IMR-90 (cell line): ENCODE measurements around the gene TMED8. TPM values are rescaled to one million over a fixed set of nuclear protein-coding genes. Genes with fewer than 3 reads are reported as not detected.

Experiments
- ATAC-seq: fragments of 200-7000 bp; cut with Tn5 transposase; 2 replicates; pipeline ENCODE4 v1.9.1; 2020; ENCODE audit warnings: low read depth, mild to moderate bottlenecking, moderate library complexity
- BruUV-seq: library from RNA; stranded (reverse); fragments of 400-500 nt; replicated peaks from 2 replicates; lab custom pipeline; 2021; lab: Mats Ljungman, UMichigan
- CTCF ChIA-PET: fragments of 300-600 bp; formaldehyde crosslinking; extraction: SDS; loops from one replicate; lab custom pipeline; 2021; ENCODE audit warnings: antibody characterized with exemption; lab: Yijun Ruan, JAX
- POLR2A ChIA-PET: fragments of 300-600 bp; sonication (Branson Sonifier 250); formaldehyde crosslinking; loops from one replicate; lab custom pipeline; 2022; ENCODE audit warnings: antibody characterized with exemption; ENCODE audit not compliant: unreplicated experiment; lab: Charles Lee
- DNase-seq: peaks from one replicate; pipeline ENCODE4 v3.0.0; 2013
- H2AFZ ChIP-seq: replicated peaks from 2 replicates; pipeline ENCODE3; 2013; ENCODE audit warnings: low read length, mild to moderate bottlenecking; ENCODE audit not compliant: poor library complexity
- H2AK5ac ChIP-seq: 2 replicates; pipeline ENCODE4 v1.6.1; 2013; ENCODE audit warnings: low read depth, low read length, inconsistent platforms
- H2AK9ac ChIP-seq: replicated peaks from 2 replicates; pipeline ENCODE3; 2013; ENCODE audit warnings: mild to moderate bottlenecking, low read depth, low read length, moderate library complexity; ENCODE audit not compliant: poor library complexity
- H2BK120ac ChIP-seq: 2 replicates; pipeline ENCODE4 v1.6.1; 2013; ENCODE audit warnings: low read depth, low read length, inconsistent platforms
- H2BK15ac ChIP-seq: 3 replicates; pipeline ENCODE4 v1.6.1; 2013; ENCODE audit warnings: low read depth, low read length, inconsistent platforms
- H2BK20ac ChIP-seq: 2 replicates; pipeline ENCODE4 v1.6.1; 2013; ENCODE audit warnings: low read depth, mild to moderate bottlenecking, inconsistent platforms, low read length, moderate library complexity
- H2BK5ac ChIP-seq: 2 replicates; pipeline ENCODE4 v1.6.1; 2013; ENCODE audit warnings: mild to moderate bottlenecking, low read depth, low read length, inconsistent platforms; ENCODE audit not compliant: poor library complexity, severe bottlenecking
- H3K14ac ChIP-seq: replicated peaks from 2 replicates; pipeline ENCODE4 v1.6.1; 2013; ENCODE audit warnings: low read depth, low read length, inconsistent platforms
- H3K18ac ChIP-seq: 2 replicates; pipeline ENCODE4 v1.6.1; 2013; ENCODE audit warnings: low read depth, low read length, control low read depth
- H3K23ac ChIP-seq: 2 replicates; pipeline ENCODE4 v1.6.1; 2013; ENCODE audit warnings: low read depth, low read length, inconsistent platforms
- H3K27ac ChIP-seq: 2 replicates; pipeline ENCODE4 v1.5.1; 2013; ENCODE audit warnings: mild to moderate bottlenecking, control low read depth, low read length; ENCODE audit not compliant: insufficient read depth
- H3K27me3 ChIP-seq: 2 replicates; pipeline ENCODE4 v1.6.1; 2013; ENCODE audit warnings: low read length; ENCODE audit not compliant: control insufficient read depth, insufficient read depth
- H3K36me3 ChIP-seq: 2 replicates; pipeline ENCODE4 v1.6.1; 2013; ENCODE audit warnings: low read length, mixed read lengths; ENCODE audit not compliant: control insufficient read depth, insufficient read depth
- H3K4ac ChIP-seq: 2 replicates; pipeline ENCODE4 v1.6.1; 2013; ENCODE audit warnings: low read depth, low read length, inconsistent platforms
- H3K4me1 ChIP-seq: 2 replicates; pipeline ENCODE4 v1.6.1; 2013; ENCODE audit warnings: low read length, mixed read lengths; ENCODE audit not compliant: control insufficient read depth, insufficient read depth
- H3K4me2 ChIP-seq: 2 replicates; pipeline ENCODE4 v1.6.1; 2013; ENCODE audit warnings: low read depth, mild to moderate bottlenecking, control low read depth, low read length, moderate library complexity
- H3K4me3 ChIP-seq: 2 replicates; pipeline ENCODE4 v1.5.1; 2013; ENCODE audit warnings: low read depth, mild to moderate bottlenecking, control low read depth, low read length, moderate library complexity; ENCODE audit not compliant: insufficient read depth
- H3K56ac ChIP-seq: 2 replicates; pipeline ENCODE4 v1.6.1; 2013; ENCODE audit warnings: low read length, inconsistent platforms; ENCODE audit not compliant: insufficient read depth; ENCODE audit errors: extremely low read depth
- H3K79me1 ChIP-seq, 2 experiments: 2 replicates each; pipeline ENCODE4 v1.6.1; 2013; ENCODE audit warnings: low read length in 2 of 2, inconsistent platforms in 1 of 2, low read depth in 1 of 2
- H3K9ac ChIP-seq: 2 replicates; pipeline ENCODE4 v1.6.1; 2013; ENCODE audit warnings: low read depth, low read length, control low read depth
- H3K9me1 ChIP-seq: 2 replicates; pipeline ENCODE4 v1.6.1; 2013; ENCODE audit warnings: low read length, inconsistent platforms; ENCODE audit not compliant: insufficient read depth
- H3K9me3 ChIP-seq: 2 replicates; pipeline ENCODE4 v1.6.1; 2013; ENCODE audit warnings: low read length; ENCODE audit not compliant: control insufficient read depth, insufficient read depth
- H4K20me1 ChIP-seq: 2 replicates; pipeline ENCODE4 v1.6.1; 2013; ENCODE audit warnings: low read length, inconsistent platforms; ENCODE audit not compliant: insufficient read depth
- H4K5ac ChIP-seq: 2 replicates; pipeline ENCODE4 v1.6.1; 2013; ENCODE audit warnings: mild to moderate bottlenecking, low read depth, low read length, control low read depth
- H4K8ac ChIP-seq, 2 experiments: 2 replicates each; pipeline ENCODE4 v1.6.1; 2013; ENCODE audit warnings: low read depth in 2 of 2, low read length in 2 of 2, control low read depth in 1 of 2, inconsistent platforms in 1 of 2
- H4K91ac ChIP-seq: 2 replicates; pipeline ENCODE4 v1.6.1; 2013; ENCODE audit warnings: low read depth, low read length, inconsistent platforms; ENCODE audit not compliant: insufficient read depth
- CEBPB ChIP-seq: IDR thresholded peaks from 2 replicates; pipeline ENCODE4 v1.6.1; 2012; ENCODE audit warnings: low read depth, low read length, improper control_type of control experiment
- CHD1 ChIP-seq: IDR thresholded peaks from 2 replicates; pipeline ENCODE4 v1.6.1; 2012; ENCODE audit warnings: low read depth, low read length, improper control_type of control experiment
- CTCF ChIP-seq: conservative IDR thresholded peaks from 2 replicates; pipeline ENCODE4 v1.5.1; 2012; ENCODE audit warnings: mild to moderate bottlenecking, low read depth, low read length, improper control_type of control experiment
- ELK1 ChIP-seq: fragments of 150-350 bp; IDR thresholded peaks from 2 replicates; pipeline ENCODE4 v1.6.1; 2016; ENCODE audit warnings: low read depth, mild to moderate bottlenecking, low read length, moderate library complexity, borderline replicate concordance
- FOS ChIP-seq: fragments of 150-350 bp; IDR thresholded peaks from 2 replicates; pipeline ENCODE4 v1.6.1; 2016; ENCODE audit warnings: low read depth, low read length
- MAFK ChIP-seq: IDR thresholded peaks from 2 replicates; pipeline ENCODE4 v1.6.1; 2012; ENCODE audit warnings: low read depth, low read length, improper control_type of control experiment
- MAZ ChIP-seq: IDR thresholded peaks from 2 replicates; pipeline ENCODE4 v1.6.1; 2012; ENCODE audit warnings: low read depth, mild to moderate bottlenecking, low read length, improper control_type of control experiment, moderate library complexity, borderline replicate concordance
- NFE2L2 ChIP-seq: fragments of 150-350 bp; IDR thresholded peaks from 2 replicates; pipeline ENCODE4 v1.6.1; 2016; ENCODE audit warnings: low read depth, mild to moderate bottlenecking, low read length
- POLR2A ChIP-seq: IDR thresholded peaks from 2 replicates; pipeline ENCODE4 v1.6.1; 2012; ENCODE audit warnings: mild to moderate bottlenecking, low read depth, low read length
- RAD21 ChIP-seq: IDR thresholded peaks from 2 replicates; pipeline ENCODE4 v1.6.1; 2012; ENCODE audit warnings: low read length, improper control_type of control experiment
- RCOR1 ChIP-seq: IDR thresholded peaks from 2 replicates; pipeline ENCODE4 v1.6.1; 2012; ENCODE audit warnings: mild to moderate bottlenecking, low read length, improper control_type of control experiment; ENCODE audit not compliant: insufficient replicate concordance
- SMC3 ChIP-seq: fragments of 150-350 bp; IDR thresholded peaks from 2 replicates; pipeline ENCODE4 v1.6.1; 2016; ENCODE audit warnings: low read depth, mild to moderate bottlenecking, antibody characterized with exemption, low read length, moderate library complexity
- USF2 ChIP-seq: fragments of 150-350 bp; IDR thresholded peaks from 2 replicates; pipeline ENCODE4 v1.6.1; 2017; ENCODE audit warnings: mild to moderate bottlenecking, antibody characterized with exemption, low read length, low read depth
- WGBS, 2 experiments: methylation state at CpG; one replicate each; pipeline versions ENCODE4 v1.1.5 to v1.1.7; 2013; ENCODE audit warnings: missing lambda C conversion rate in 2 of 2; ENCODE audit not compliant: insufficient read length in 1 of 2; ENCODE audit errors: extremely low coverage in 2 of 2; 5-methylcytosine and 5-hydroxymethylcytosine counted together
- dilution Hi-C: fragments of 300-500 bp; cut with HindIII; formaldehyde crosslinking; loops from one replicate; pipeline ENCODE4 v1.14.3; 2018; ENCODE audit warnings: low sequenced_read_pairs; ENCODE audit not compliant: unreplicated experiment
- in situ Hi-C: fragments of 300-500 bp; cut with MboI; formaldehyde crosslinking; loops from 3 replicates; pipeline ENCODE4 v1.14.3; 2019; ENCODE audit warnings: low sequenced_read_pairs, inconsistent platforms, mixed read lengths
- intact Hi-C: fragments of 100-400 bp; cut with micrococcal nuclease; formaldehyde crosslinking; loops from 2 replicates; pipeline ENCODE4 v1.10.0; 2022
- polyA plus RNA-seq, 3 experiments: library from polyadenylated mRNA; depleted of rRNA; stranded (reverse); fragments of >200 nt; gene quantifications; 2 replicates each; pipeline ENCODE4 v1.2.3, GENCODE V29; 2012; ENCODE audit warnings: low replicate concordance in 1 of 3
- total RNA-seq: library from RNA; depleted of rRNA; stranded (reverse); fragments of >200 nt; gene quantifications from 2 replicates; pipeline ENCODE4 v1.2.3, GENCODE V29; 2012

TMED8 gene
- total and polyA plus RNA-seq, 2 of the 4 experiments (the other 2 are of a cell fraction): 2.2 to 5.0 TPM

- H2BK5ac ChIP-seq: no peak overlapping the region
- H3K14ac ChIP-seq: no peak overlapping the region
- TF ChIP-seq RAD21: no peak
- no peak for TF ChIP-seq CEBPB
- TF ChIP-seq CTCF: no peak
- TF ChIP-seq POLR2A: no peak
- TF ChIP-seq SMC3: no peak
- no peak for TF ChIP-seq NFE2L2
- TF ChIP-seq RCOR1: no peak
- TF ChIP-seq MAFK: no peak
- no peak for TF ChIP-seq ELK1
- no peak for TF ChIP-seq CHD1
- no peak for TF ChIP-seq FOS
- TF ChIP-seq USF2: no peak
- no peak for TF ChIP-seq MAZ
- no peaks in the 10 kb centered on the region for H3K9me3 ChIP-seq
- DNase-seq (no peak), ATAC-seq (no peak)
- no peak overlapping the region for H3K4ac ChIP-seq
- H3K56ac ChIP-seq: no peak overlapping the region
- no peak overlapping the region for H4K5ac ChIP-seq
- intact Hi-C loops: no loop called here
- H4K8ac ChIP-seq: no peak overlapping the region
- H3K9me1 ChIP-seq: 0 out of 2 replicates have a peak, but pooled peaks cover 4% of the 10 kb centered on the region
- no peaks in the 10 kb centered on the region for H3K79me1 ChIP-seq
- no peaks in the 10 kb centered on the region for H4K20me1 ChIP-seq
- no peaks in the 10 kb centered on the region for H3K27me3 ChIP-seq
- peaks cover 4% of the 10 kb centered on the region; the same call in 1 of the 2 replicates for H3K4me1 ChIP-seq
- no peak overlapping the region for H3K23ac ChIP-seq
- H3K27ac ChIP-seq: no peak overlapping the region
- H2AK5ac ChIP-seq: no peak overlapping the region
- no peak overlapping the region for H3K18ac ChIP-seq
- no TSS peak for BruUV-seq
- in situ Hi-C loops: no loop called here
- peaks cover 8% of the 10 kb centered on the region for H3K36me3 ChIP-seq
- dilution Hi-C loops: no loop called here
- ChIA-PET POLR2A (no interaction called here), CTCF (no interaction called here)
- no peak overlapping the region for H3K9ac ChIP-seq
- H2BK15ac ChIP-seq: no peak overlapping the region
- H2AFZ ChIP-seq: no peak overlapping the region
- H2BK120ac ChIP-seq: no peak overlapping the region
- no peak overlapping the region for H3K4me2 ChIP-seq
- H2AK9ac ChIP-seq: no peak overlapping the region
- no peak overlapping the region for H3K4me3 ChIP-seq
- WGBS, 2 experiments: no CpG with 5 or more reads among the region's 2 CpGs
- H2BK20ac ChIP-seq: no peak overlapping the region
- H4K91ac ChIP-seq: no peak overlapping the region
Measured at GRCh38 chr14:77338302-77338701, 38.6 kb downstream of the TMED8 start.
